Choroid plexus epithelial cell (primary cell): ENCODE measurements around the gene KCNE1.
"Not testable (repeated sequence)": the region's sequence is repeated elsewhere in the genome, so short reads cannot be mapped to it uniquely, and the experiment has no call there.

Experiments
- DNase-seq: peaks from one replicate; pipeline ENCODE4 v3.0.0-alpha.2; 2010; ENCODE audit warnings: low read depth
- H3K4me3 ChIP-seq: 2 replicates; pipeline ENCODE4 v1.5.1; 2011; ENCODE audit warnings: low read depth, mild to moderate bottlenecking, control low read depth, low read length, moderate library complexity

Gene KCNE1

DNA sequence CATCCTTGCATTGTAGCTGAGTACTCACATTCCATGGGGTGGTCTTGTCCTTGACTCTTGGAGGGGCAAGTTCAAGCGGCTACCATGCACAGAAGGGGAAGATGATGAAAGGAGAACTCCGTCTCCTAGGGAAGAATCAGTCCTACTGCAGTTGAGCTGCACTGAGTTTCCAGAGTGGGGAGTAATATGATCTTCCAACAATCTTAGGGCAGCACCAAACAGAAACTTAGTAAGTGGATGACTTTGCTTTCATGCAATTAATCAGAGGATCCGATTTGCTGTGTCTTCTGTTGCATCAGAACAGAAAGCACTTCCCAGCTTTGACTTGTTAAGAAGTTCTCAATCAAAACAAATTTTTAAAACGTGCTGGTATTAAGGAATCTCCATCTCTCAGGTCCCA lies 88.2 kb downstream of the KCNE1 start, which contains the start of gene SMIM34:
Gene SMIM34 (minus strand): TSS at position 147 of the 400 bp plus-strand sequence. CDS start 112 bp downstream, at position 35.
- H3K4me3 ChIP-seq, DNase-seq: not testable (repeated sequence)

DNA sequence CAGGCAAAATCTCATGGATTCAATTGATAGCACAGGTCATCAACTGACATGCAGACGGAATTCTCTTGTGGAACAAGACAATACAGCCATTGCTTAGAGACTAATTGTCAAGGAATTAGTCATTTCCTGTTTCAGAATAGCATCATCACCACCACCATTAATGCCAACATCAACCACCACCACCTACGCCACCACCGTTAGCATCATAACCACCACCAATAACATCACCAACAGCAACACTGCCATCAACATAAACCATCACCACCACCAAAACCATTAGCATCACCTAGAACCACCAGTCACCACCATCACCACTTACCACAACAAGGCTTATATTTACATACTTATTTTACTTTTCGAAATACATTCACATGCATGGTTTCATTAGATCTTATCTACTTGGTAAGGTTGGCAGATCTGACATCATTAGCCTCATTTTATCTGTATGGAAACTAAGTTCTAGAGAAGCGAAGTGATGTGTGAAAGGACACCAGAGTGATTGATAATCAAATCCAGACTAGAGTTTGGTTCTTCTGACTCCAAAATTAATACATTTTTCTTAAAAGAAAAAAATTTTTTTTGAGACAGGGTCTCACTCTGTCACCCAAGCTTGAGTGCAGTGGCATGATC lies 94.4 kb downstream of the KCNE1 start:
- not testable (repeated sequence) for H3K4me3 ChIP-seq, DNase-seq

DNA sequence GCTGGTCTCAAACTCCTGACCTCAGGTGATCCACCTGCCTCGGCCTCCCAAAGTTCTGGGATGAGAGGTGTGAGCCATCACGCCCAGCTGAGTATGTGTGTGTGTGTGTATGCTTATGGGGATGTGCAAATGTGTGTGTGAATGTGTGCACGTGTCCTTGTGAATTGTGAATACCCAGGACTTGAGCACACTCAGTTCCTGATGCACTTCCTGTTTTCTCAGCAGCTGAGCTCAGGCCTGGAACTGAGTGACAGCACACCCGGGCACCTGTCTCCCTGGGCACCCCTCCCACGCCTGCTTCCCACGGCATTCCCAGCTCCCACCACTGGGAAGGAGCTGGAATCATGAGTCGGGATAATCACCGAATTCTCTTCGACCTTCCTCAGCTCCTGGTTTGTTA lies 104.7 kb downstream of the KCNE1 start:
- not testable (repeated sequence) for H3K4me3 ChIP-seq, DNase-seq

DNA sequence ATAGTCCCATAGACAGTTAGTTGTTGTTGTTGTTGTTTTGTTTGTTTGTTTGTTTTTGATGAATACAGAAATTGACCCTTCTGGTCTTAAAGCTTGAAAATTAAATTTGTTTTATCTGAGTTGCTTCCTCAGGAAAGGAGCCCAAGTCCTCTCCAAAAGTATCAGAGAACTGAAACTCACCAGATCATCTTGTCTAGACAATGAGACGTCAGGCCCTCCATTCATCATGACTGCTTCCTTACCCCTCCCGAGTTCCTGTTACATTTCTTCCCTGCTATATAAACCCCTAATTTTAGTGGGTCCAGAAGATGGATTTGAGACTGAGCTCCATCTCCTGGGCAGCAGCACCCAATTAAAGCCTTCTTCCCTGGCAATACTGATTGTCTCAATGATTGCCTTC lies 105.3 kb downstream of the KCNE1 start:
- not testable (repeated sequence) for H3K4me3 ChIP-seq, DNase-seq

DNA sequence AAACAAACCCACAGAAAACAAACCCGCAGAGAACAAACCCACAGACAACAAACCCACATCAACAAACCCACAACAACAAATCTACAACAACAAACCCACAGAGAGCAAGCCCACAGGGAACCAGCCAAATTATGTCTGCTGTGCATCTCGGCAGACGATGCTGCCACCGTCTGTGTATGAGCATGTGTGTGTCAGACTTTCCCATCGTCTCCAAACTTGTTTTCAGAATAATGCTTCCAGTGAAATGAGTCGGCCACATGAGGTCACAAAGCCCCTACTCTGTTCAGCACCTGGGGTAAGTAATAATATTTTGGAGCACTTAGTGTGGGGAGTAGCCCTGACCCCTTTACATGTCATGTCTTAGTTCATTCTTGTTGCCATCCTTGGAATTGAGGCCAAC lies 105.9 kb downstream of the KCNE1 start:
- not testable (repeated sequence) for DNase-seq, H3K4me3 ChIP-seq

DNA sequence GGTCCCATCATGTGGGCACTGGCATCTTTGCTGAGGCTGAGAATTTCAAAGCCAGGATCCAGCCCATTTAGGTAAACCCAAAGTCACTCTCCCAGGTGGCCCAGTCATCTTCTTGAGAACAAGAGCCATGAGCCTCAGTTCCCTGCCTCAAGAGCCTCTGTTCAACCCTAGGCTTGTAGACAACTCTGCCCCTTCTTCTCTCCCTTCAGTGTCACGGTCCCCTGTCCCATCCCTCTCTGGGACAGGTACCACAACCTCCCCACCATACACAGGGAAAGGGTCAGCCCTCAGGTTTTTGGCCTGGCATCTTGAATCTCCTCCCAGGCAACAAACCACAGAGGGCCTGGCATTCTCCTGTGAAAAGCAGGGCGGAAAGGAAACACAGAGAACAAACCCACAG lies 106.3 kb downstream of the KCNE1 start:
- not testable (repeated sequence) for H3K4me3 ChIP-seq, DNase-seq

DNA sequence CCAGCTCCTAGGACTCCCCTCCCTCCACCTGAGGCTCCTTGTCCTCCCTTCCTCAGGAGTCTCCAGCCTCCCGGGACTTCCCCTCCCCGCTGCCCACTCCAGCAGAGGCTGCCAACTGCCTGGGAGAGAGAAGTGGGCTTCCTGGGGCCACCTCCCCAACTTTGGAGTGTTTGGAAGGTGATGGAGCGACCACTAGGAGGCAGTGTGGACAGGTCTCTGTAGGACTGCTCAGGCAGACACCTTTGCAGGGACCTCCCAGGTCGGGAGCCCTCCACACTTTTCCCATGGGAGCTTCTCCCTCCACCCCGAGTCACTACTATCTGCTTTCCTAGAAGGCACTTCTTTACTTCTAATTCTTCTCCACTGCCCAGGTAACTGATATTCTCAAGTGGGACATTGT lies 107.3 kb downstream of the KCNE1 start:
- not testable (repeated sequence) for H3K4me3 ChIP-seq, DNase-seq

DNA sequence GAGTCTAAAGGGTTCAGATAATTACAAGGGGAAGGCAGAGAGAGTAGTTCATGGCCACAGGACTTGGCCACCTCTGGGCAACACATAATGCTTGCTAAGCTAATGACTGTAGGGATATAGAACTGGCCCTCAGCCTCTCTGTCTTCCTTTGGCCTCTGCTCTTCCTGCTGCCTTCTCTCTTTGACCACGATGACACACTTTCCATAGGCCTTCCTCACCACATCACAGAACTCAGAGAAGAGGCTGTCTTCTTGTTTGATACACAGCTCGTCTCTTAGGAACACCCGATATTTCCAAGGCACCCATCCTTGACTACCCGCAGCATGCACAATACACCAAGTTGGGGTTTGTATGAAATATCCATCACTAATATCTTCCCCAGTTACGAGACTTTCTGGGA lies 111.5 kb downstream of the KCNE1 start:
- H3K4me3 ChIP-seq, DNase-seq: not testable (repeated sequence)
